HEK293 (cell line): ENCODE data around the gene C5orf63.

Source experiments
- CTCF ChIA-PET: fragments of 350-600 bp; formaldehyde crosslinking; extraction: SDS; loops from one replicate; lab custom pipeline; 2021; ENCODE audit warnings: antibody characterized with exemption; lab: Yijun Ruan, JAX
- POLR2A ChIA-PET: fragments of 300-600 bp; formaldehyde crosslinking; extraction: SDS; loops from one replicate; lab custom pipeline; 2020; ENCODE audit warnings: antibody characterized with exemption, inconsistent platforms; lab: Yijun Ruan, JAX
- H3K27ac ChIP-seq: fragments of 200-500 bp; sonication (Bioruptor generic); 2 replicates; pipeline ENCODE4 v1.5.1; 2014; ENCODE audit warnings: low read depth, low read length, control low read depth, inconsistent platforms; ENCODE audit errors: extremely low read depth
- H3K36me3 ChIP-seq, 2 experiments: fragments of 200-500 bp in 1 of 2; sonication (Bioruptor generic) in 1 of 2; 1 replicate in 1 of 2; 2 replicates in 1 of 2; pipeline ENCODE4 v1.5.1; 2014 to 2017; ENCODE audit warnings: inconsistent platforms in 2 of 2, low read length in 2 of 2; ENCODE audit not compliant: control insufficient read depth in 2 of 2, insufficient read depth in 1 of 2
- H3K4me1 ChIP-seq: fragments of 200-500 bp; sonication (Bioruptor generic); 2 replicates; pipeline ENCODE4 v1.5.1; 2014; ENCODE audit warnings: mild to moderate bottlenecking, low read length, inconsistent platforms; ENCODE audit not compliant: control insufficient read depth, insufficient read depth
- H3K4me3 ChIP-seq: 2 replicates; pipeline ENCODE4 v1.5.1; 2011; ENCODE audit warnings: low read depth, mild to moderate bottlenecking, control low read depth, low read length, moderate library complexity
- H3K9me3 ChIP-seq: fragments of 200-500 bp; sonication (Bioruptor generic); 2 replicates; pipeline ENCODE4 v1.5.1; 2014; ENCODE audit warnings: low read depth, low read length, inconsistent platforms; ENCODE audit not compliant: control insufficient read depth, insufficient read depth
- EGR2 ChIP-seq: fragments of 450-650 bp; formaldehyde crosslinking; IDR thresholded peaks from 2 replicates; pipeline ENCODE4 v1.5.1; 2016; ENCODE audit warnings: low read depth, missing biosample characterization, missing genetic modification characterization
- GFI1B ChIP-seq: fragments of 450-650 bp; formaldehyde crosslinking; IDR thresholded peaks from 2 replicates; pipeline ENCODE4 v1.5.1; 2016; ENCODE audit warnings: missing biosample characterization, missing genetic modification characterization
- OSR2 ChIP-seq: fragments of 450-650 bp; formaldehyde crosslinking; IDR thresholded peaks from 2 replicates; pipeline ENCODE4 v1.5.1; 2016; ENCODE audit warnings: missing biosample characterization, missing genetic modification characterization
- WT1 ChIP-seq: fragments of 450-650 bp; formaldehyde crosslinking; IDR thresholded peaks from 2 replicates; pipeline ENCODE4 v1.5.1; 2016; ENCODE audit warnings: missing biosample characterization, missing genetic modification characterization
- ZBTB21 ChIP-seq: fragments of 450-650 bp; formaldehyde crosslinking; IDR thresholded peaks from 2 replicates; pipeline ENCODE4 v1.5.1; 2017; ENCODE audit warnings: missing biosample characterization, missing genetic modification characterization
- ZNF133 ChIP-seq: fragments of 450-650 bp; formaldehyde crosslinking; IDR thresholded peaks from 2 replicates; pipeline ENCODE4 v1.5.1; 2016; ENCODE audit warnings: missing biosample characterization, missing genetic modification characterization
- ZNF140 ChIP-seq: fragments of 450-650 bp; formaldehyde crosslinking; IDR thresholded peaks from 2 replicates; pipeline ENCODE4 v1.5.1; 2016; ENCODE audit warnings: missing biosample characterization, missing genetic modification characterization
- ZNF146 ChIP-seq: fragments of 450-650 bp; formaldehyde crosslinking; IDR thresholded peaks from 2 replicates; pipeline ENCODE4 v1.5.1; 2016; ENCODE audit warnings: missing biosample characterization, missing genetic modification characterization
- ZNF155 ChIP-seq: fragments of 450-650 bp; formaldehyde crosslinking; IDR thresholded peaks from 2 replicates; pipeline ENCODE4 v1.5.1; 2016; ENCODE audit warnings: missing biosample characterization, missing genetic modification characterization
- ZNF202 ChIP-seq: fragments of 450-650 bp; formaldehyde crosslinking; IDR thresholded peaks from 2 replicates; pipeline ENCODE4 v1.5.1; 2016; ENCODE audit warnings: missing biosample characterization, missing genetic modification characterization, borderline replicate concordance
- ZNF223 ChIP-seq: fragments of 450-650 bp; formaldehyde crosslinking; IDR thresholded peaks from 2 replicates; pipeline ENCODE4 v1.5.1; 2016; ENCODE audit warnings: missing biosample characterization, missing genetic modification characterization
- ZNF24 ChIP-seq: fragments of 450-650 bp; formaldehyde crosslinking; IDR thresholded peaks from 2 replicates; pipeline ENCODE4 v1.5.1; 2016; ENCODE audit warnings: missing biosample characterization, missing genetic modification characterization
- ZNF266 ChIP-seq: fragments of 450-650 bp; formaldehyde crosslinking; IDR thresholded peaks from 2 replicates; pipeline ENCODE4 v1.5.1; 2016; ENCODE audit warnings: missing biosample characterization, missing genetic modification characterization, low read depth
- ZNF404 ChIP-seq: fragments of 450-650 bp; formaldehyde crosslinking; IDR thresholded peaks from 2 replicates; pipeline ENCODE4 v1.5.1; 2017; ENCODE audit warnings: missing biosample characterization, missing genetic modification characterization
- ZNF426 ChIP-seq: fragments of 450-650 bp; formaldehyde crosslinking; IDR thresholded peaks from 2 replicates; pipeline ENCODE4 v1.5.1; 2017; ENCODE audit warnings: missing biosample characterization, missing genetic modification characterization, mild to moderate bottlenecking, inconsistent platforms, moderate library complexity
- ZNF521 ChIP-seq: fragments of 450-650 bp; formaldehyde crosslinking; IDR thresholded peaks from 2 replicates; pipeline ENCODE4 v1.5.1; 2017; ENCODE audit warnings: missing biosample characterization, mild to moderate bottlenecking, missing genetic modification characterization
- ZNF596 ChIP-seq: fragments of 450-650 bp; IDR thresholded peaks from 2 replicates; pipeline ENCODE4 v1.5.0; 2018; ENCODE audit warnings: missing biosample characterization, mild to moderate bottlenecking, missing genetic modification characterization, moderate library complexity
- ZNF664 ChIP-seq: fragments of 450-650 bp; formaldehyde crosslinking; IDR thresholded peaks from 2 replicates; pipeline ENCODE4 v1.5.1; 2016; ENCODE audit warnings: missing biosample characterization, missing genetic modification characterization
- ZNF76 ChIP-seq: fragments of 450-650 bp; formaldehyde crosslinking; IDR thresholded peaks from 2 replicates; pipeline ENCODE4; 2016; ENCODE audit warnings: low read depth, missing biosample characterization, missing genetic modification characterization, borderline replicate concordance
- ZNF777 ChIP-seq: fragments of 450-650 bp; formaldehyde crosslinking; IDR thresholded peaks from 2 replicates; pipeline ENCODE4 v1.5.1; 2017; ENCODE audit warnings: missing biosample characterization, missing genetic modification characterization, borderline replicate concordance
- TF ChIP-seq, protein P1 (sequence below): fragments of 450-650 bp; formaldehyde crosslinking; IDR thresholded peaks from 2 replicates; pipeline ENCODE4 v1.5.1; 2016; ENCODE audit warnings: missing biosample characterization, missing genetic modification characterization
- TF ChIP-seq, protein P2 (sequence below): fragments of 450-650 bp; formaldehyde crosslinking; IDR thresholded peaks from 2 replicates; pipeline ENCODE4 v1.5.1; 2017; ENCODE audit warnings: missing biosample characterization, missing genetic modification characterization
- TF ChIP-seq, protein P3 (sequence below): fragments of 450-650 bp; formaldehyde crosslinking; IDR thresholded peaks from 2 replicates; pipeline ENCODE4 v1.5.1; 2016; ENCODE audit warnings: missing biosample characterization, missing genetic modification characterization

C5orf63 gene

DNA sequence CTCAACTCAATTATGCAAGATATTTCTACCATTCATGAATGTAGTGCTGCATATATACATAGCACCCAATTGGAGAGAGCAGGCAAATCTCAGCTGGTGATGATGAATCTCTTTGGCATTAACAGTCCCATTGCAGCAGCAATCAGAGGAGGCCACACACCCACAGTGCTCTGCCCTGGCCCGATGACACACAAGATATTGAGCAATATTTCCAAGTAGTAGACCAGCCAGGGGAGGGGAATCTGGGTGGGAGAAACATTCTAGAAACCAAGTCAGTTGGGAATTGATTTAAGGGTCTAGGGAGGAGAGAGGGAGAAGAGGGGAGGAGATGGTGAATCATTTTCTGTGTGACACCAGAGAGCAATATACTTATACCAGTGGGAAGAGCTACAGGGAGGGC lies 14.9 kb upstream of the C5orf63 start:
- no peaks in the 10 kb centered on the region for H3K4me1 ChIP-seq
- ChIA-PET CTCF (no interaction called here), POLR2A (no interaction called here)
- TF ChIP-seq ZBTB21 (tag by site-specific recombination), result no peak
- TF ChIP-seq EGR2 (tag by site-specific recombination), result peak; percentile 35; the same call in 1 of the 2 replicates
- peak; percentile 31; the same call in 1 of the 2 replicates for TF ChIP-seq WT1 (tag by site-specific recombination)
- TF ChIP-seq, protein P1, sequence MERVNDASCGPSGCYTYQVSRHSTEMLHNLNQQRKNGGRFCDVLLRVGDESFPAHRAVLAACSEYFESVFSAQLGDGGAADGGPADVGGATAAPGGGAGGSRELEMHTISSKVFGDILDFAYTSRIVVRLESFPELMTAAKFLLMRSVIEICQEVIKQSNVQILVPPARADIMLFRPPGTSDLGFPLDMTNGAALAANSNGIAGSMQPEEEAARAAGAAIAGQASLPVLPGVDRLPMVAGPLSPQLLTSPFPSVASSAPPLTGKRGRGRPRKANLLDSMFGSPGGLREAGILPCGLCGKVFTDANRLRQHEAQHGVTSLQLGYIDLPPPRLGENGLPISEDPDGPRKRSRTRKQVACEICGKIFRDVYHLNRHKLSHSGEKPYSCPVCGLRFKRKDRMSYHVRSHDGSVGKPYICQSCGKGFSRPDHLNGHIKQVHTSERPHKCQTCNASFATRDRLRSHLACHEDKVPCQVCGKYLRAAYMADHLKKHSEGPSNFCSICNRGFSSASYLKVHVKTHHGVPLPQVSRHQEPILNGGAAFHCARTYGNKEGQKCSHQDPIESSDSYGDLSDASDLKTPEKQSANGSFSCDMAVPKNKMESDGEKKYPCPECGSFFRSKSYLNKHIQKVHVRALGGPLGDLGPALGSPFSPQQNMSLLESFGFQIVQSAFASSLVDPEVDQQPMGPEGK (tag by site-specific recombination), result no peak
- TF ChIP-seq, protein P2, sequence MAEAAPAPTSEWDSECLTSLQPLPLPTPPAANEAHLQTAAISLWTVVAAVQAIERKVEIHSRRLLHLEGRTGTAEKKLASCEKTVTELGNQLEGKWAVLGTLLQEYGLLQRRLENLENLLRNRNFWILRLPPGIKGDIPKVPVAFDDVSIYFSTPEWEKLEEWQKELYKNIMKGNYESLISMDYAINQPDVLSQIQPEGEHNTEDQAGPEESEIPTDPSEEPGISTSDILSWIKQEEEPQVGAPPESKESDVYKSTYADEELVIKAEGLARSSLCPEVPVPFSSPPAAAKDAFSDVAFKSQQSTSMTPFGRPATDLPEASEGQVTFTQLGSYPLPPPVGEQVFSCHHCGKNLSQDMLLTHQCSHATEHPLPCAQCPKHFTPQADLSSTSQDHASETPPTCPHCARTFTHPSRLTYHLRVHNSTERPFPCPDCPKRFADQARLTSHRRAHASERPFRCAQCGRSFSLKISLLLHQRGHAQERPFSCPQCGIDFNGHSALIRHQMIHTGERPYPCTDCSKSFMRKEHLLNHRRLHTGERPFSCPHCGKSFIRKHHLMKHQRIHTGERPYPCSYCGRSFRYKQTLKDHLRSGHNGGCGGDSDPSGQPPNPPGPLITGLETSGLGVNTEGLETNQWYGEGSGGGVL (tag by site-specific recombination), result peak; percentile 67
- TF ChIP-seq ZNF664 (tag by site-specific recombination), result no peak
- no peak for TF ChIP-seq OSR2 (tag by site-specific recombination)
- no peak for TF ChIP-seq ZNF266 (tag by site-specific recombination)
- no peak for TF ChIP-seq ZNF76 (tag by site-specific recombination)
- TF ChIP-seq, protein P3, sequence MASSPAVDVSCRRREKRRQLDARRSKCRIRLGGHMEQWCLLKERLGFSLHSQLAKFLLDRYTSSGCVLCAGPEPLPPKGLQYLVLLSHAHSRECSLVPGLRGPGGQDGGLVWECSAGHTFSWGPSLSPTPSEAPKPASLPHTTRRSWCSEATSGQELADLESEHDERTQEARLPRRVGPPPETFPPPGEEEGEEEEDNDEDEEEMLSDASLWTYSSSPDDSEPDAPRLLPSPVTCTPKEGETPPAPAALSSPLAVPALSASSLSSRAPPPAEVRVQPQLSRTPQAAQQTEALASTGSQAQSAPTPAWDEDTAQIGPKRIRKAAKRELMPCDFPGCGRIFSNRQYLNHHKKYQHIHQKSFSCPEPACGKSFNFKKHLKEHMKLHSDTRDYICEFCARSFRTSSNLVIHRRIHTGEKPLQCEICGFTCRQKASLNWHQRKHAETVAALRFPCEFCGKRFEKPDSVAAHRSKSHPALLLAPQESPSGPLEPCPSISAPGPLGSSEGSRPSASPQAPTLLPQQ (tag by site-specific recombination), result no peak
- no peaks in the 10 kb centered on the region for H3K9me3 ChIP-seq
- no peaks in the 10 kb centered on the region for H3K36me3 ChIP-seq
- no peak overlapping the region for H3K27ac ChIP-seq
- H3K4me3 ChIP-seq, result no peak overlapping the region

DNA sequence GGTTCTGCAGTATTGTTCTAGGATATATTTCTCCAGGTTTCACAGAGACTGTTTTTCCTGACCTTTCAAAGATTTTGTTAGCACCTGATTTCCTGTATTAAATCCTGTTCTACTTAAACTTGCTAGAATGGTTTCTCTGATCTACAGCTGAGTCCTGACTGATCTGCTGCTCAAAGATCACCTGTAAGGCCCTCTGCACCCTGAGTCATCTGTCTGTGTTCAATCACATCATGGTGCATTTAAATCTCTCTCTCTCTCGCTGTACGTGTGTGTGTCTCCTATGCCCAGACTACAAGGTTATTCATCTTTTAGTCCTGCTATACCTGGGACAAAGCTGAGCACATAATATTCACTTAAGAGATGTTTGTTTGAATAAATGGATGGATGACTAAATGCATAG lies 13.3 kb upstream of the C5orf63 start:
- no peak overlapping the region for H3K4me3 ChIP-seq
- no peaks in the 10 kb centered on the region for H3K36me3 ChIP-seq
- no peaks in the 10 kb centered on the region for H3K4me1 ChIP-seq
- POLR2A ChIA-PET, result interaction anchor here (0.6 kb wide), 1 partner anchor 13 kb away, joined by 3 read pairs; no protein-coding TSS in a partner anchor
- CTCF ChIA-PET, result interaction anchor here (1.0 kb wide), 1 partner anchor 12 kb away, joined by 3 read pairs; no protein-coding TSS in a partner anchor
- H3K27ac ChIP-seq, result no peak overlapping the region
- TF ChIP-seq GFI1B (tag by site-specific recombination) (no peak), ZNF133 (tag by site-specific recombination) (no peak), ZNF146 (no peak), ZNF223 (tag by site-specific recombination) (no peak)
- no peaks in the 10 kb centered on the region for H3K9me3 ChIP-seq

DNA sequence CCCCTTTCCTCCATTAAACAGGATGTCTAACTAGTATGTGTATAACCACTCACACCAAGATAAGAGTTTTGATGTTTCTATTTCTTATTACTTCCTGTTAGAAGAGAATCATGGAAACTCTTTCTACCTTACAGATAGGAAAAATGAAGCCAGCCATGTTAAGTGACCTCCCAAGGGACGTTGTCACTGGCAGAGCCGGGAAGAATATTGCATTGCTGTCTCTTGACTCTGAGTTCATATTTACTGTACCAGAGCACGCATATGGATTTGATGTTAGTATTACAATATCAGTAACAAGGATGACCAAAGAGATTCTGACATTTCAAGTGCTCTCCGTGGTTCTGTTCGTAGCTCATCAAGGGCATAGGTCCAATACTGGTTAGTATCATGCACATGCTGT lies 12.5 kb upstream of the C5orf63 start:
- Histone ChIP-seq H3K4me1 (no peaks in the 10 kb centered on the region), H3K36me3 (no peaks in the 10 kb centered on the region), H3K27ac (no peak overlapping the region), H3K9me3 (no peaks in the 10 kb centered on the region), H3K4me3 (no peak overlapping the region)
- ChIA-PET CTCF (no interaction called here), POLR2A (no interaction called here)
- TF ChIP-seq ZNF404 (no peak), ZNF155 (tag by site-specific recombination) (no peak), ZNF140 (tag by site-specific recombination) (no peak), ZNF777 (tag by site-specific recombination) (no peak), ZNF596 (no peak), ZNF202 (tag by site-specific recombination) (no peak), ZNF426 (tag by site-specific recombination) (no peak), ZNF133 (tag by site-specific recombination) (no peak), ZNF24 (tag by site-specific recombination) (no peak), ZNF521 (tag by site-specific recombination) (no peak)
- TF ChIP-seq, protein P2 (tag by site-specific recombination), result no peak
- TF ChIP-seq, protein P1 (tag by site-specific recombination), result no peak
